SHP77 treated with DMSO at 0.1 percent for 48 hours (cell line): ENCODE results near the gene SH3RF3.

Experiments
- DNase-seq: peaks from one replicate; lab custom pipeline; 2025; lab: John Stamatoyannopoulos, UW

The SH3RF3 gene

DNA sequence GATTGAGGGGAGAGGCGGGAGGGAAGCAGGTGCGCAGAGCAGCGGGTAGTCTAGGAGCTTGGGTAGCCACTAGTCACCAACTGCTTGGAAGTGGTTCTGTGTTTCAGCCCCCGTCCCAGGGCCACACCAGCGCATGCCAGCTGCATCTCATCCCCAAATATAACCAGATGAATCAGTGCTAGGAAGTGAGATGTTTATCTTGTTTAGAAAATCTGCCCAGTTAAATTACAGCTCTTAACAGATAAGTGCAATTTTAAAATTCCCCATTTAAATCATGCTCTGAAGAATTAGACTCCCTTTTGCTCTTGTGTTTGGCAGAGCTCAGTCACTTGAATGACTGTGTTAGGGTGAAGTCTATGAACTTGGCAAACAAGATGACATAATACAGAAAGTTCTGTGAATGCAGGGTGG, 291.0 kb downstream of the SH3RF3 start:
- DNase-seq: no peak

- no peak for DNase-seq
Observed at GRCh38 chr2:109421101-109421500, 292.1 kb downstream of the SH3RF3 start.

DNA sequence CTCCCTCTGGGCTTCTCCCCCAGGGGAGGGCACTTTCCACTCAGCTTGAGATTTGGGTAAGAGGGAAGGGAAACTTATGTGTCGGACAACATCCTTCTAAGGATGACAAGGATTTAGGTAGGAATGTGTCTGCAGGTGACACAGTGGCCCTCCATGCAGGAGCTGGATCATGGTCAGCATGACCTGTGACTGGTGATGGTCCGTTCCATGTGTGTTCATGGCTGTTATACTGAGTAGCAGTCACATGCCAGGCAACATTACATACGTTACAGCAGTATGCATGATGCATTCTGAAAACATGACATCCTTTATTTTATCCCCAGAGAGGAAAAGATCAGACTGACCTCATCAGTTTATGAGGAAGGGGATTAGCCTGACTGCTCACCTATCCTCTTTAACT, 292.6 kb downstream of the SH3RF3 start:
- DNase-seq: no peak

- DNase-seq: no peak
Observed at GRCh38 chr2:109422071-109422757, 293.2 kb downstream of the SH3RF3 start.

GRCh38 chr2:109422758-109423500, 293.9 kb downstream of the SH3RF3 start:
- DNase-seq: no peak

DNA sequence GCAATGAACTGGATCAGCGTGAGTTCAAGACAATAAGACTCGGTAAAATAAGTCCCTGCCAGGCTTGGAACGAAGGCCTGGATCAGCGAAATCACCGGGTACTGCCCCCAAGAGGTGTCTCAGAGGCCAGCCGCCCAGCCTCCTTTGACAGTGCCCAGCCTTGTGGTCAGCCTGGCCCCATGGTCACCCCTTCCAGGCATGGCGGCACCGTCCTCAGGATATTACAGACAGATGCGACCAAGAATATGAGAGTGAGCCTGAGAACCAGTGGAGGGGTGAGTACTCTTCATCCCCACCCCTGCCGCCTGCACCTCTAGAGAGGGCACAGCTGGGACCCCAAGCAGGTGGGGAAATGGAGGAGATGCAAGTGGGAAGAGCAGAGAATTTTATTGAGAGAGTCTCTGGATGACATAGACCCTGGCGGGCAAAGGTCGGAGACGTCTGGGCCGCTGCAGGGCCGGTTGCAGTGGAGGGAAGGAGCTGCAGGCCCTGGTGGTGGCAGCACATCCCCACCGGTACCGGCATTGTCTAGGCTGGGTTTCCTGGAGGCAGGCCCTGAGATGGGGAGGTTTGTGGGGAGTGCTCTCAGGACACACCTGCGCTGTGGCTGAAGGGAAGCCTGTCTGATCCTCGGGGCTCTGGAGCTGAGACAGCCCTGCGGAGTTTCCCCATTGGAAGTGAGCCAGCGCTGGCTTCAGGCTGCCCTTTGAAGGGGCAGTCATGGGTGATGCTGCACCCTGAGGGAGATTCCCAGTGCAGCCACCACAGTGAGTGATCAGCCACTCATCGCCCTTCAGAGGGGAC, 294.8 kb downstream of the SH3RF3 start:
- no peak for DNase-seq

GRCh38 chr2:109425411-109425810, 296.4 kb downstream of the SH3RF3 start:
- no peak for DNase-seq

GRCh38 chr2:109427661-109428091, 298.7 kb downstream of the SH3RF3 start:
- DNase-seq: no peak

DNA sequence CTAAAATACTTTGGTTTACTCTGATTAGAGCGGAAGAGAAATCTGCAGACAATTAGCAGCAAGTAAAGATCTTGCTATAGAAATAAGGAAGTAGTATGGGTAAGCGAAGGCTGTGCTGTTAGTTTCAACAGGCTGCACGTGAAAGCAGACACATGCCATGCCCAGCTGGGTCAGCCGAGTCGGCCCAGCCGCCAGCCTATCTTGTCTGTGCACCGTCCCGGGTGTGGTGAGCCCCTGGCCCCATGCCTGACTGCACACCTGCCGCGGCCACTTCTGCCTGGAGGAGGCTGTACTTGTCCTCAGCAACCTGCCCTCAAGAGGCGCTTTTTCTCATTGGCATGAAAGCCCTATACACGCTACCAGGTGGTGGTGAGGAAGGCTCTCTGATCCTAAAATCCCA, 299.3 kb downstream of the SH3RF3 start:
- DNase-seq: no peak

DNA sequence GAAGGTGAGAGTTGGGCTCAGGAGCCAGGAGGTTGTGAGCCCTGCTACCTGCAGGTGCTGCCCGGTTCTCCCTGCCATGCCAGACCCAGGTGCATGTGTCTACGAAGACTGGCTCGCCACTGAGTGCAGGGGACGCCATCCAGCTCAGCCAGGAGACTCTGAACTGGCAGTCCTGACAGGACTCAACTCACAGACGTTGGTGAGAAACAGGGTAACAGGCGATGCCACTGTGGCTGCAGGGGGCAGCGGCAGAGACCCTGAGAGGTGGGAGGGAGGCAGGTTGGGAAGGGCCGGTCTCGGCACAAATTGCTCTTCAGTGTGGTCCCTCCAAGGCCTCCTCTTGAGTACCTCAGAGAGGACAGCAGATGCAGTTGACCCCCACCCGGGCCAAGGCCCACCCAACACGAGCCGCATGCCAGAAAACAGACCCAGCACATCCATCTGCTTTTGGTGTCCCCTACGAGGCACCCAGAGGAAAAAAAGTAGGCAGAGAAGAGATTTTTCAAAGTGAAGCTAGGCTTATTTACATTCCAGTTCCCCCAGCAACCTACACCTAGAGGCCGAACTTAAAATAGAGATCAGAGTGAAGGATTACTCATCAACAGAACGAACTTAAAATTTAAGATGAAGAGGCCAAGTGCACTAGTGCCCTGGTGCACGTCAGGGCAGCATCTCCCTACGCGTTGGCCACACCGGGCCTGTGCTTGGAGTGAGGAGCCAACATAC, 300.0 kb downstream of the SH3RF3 start:
- no peak for DNase-seq

DNA sequence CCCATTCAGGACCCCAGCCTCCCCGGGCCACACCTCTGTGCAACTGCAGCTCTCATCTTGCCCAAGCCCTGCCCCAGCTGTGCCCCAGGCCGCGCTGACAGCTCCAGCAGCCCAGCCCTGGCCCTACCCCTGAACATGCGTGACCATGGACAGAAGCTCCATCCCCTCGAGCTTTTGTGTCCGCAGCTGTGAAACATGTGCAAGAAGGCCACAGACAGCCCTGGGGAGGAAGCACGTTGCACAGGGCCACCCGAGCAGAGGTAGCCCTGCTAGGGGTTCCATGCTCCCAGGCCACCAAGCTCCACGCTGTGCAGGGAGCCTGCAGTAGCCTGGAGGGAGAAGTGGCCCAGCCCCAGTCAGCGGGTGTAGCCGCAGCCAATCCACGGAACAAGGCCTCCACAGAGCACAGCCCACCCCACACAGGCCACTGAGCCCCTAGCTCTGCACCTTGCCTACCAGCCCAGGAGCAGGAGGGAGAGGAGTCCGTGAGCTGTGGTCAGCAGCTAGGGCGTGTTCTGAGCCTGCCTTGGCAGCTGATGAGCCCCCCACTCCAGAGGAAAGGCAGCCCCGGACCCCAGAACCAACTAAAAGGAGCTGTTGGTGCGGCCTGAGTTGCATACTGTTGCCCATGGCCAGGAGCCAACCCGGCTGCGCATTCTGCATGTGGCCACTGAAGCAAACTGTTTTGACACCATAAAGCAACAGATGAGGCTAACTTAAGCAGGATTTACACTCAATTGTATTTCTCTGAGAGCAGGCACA, 300.7 kb downstream of the SH3RF3 start:
- no peak for DNase-seq

GRCh38 chr2:109430329-109430636, 301.3 kb downstream of the SH3RF3 start:
- no peak for DNase-seq

DNA sequence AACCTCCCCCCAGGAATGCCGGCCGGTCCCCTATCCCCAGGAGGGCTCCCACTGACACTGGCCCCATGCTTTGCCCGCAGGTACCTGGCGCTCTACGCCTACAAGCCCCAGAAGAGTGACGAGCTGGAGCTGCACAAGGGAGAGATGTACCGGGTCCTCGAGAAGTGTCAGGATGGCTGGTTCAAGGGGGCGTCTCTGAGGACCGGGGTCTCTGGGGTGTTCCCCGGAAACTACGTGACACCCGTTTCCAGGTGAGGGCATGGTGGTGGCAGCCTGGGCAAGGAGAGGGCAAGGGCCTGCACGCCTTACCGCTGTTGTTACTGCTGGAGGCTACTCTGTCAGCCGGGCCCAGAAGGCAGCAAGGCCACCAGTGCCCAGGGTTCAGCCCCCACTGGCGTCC, 303.4 kb downstream of the SH3RF3 start:
- no peak for DNase-seq

DNA sequence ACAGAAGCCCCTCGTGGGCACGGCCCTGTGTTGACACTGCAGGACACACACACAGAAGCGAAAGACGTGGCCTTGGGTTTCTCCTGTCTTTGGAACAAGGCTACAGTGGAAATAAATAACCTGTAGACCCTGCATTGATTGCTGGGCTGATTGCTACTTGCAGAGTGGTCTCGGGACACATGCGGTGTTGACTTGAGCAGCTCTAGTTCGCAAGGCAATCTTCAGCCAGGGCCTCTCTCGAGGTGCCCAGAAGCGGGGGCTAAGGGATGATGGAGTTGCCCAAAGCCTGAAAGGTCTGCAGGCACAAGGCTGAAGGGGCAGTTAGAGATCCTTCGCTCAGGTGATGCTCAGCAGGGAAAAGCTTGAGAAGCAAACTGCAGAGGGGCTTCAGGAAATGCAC, 304.5 kb downstream of the SH3RF3 start:
- no peak for DNase-seq

DNA sequence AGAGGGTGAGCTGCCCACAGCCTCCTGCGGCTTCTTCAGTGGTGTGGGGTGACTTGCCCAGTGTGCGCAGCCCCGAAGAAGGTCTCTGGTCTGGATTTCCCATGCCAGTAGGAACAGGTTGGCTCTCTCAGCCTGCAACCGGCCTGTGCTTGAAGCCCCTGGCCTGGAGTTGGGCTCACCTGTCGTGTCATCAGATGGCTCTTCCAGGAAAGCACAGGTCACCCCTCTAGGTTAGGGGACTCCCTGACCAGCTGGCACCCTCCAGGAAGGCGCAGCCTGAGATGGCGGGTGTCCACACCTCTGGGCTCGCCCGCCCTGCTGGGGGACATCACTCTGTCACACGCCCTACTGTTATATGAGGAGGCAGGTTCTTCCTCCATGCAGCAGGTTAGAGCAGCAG, 304.9 kb downstream of the SH3RF3 start:
- DNase-seq: no peak

DNA sequence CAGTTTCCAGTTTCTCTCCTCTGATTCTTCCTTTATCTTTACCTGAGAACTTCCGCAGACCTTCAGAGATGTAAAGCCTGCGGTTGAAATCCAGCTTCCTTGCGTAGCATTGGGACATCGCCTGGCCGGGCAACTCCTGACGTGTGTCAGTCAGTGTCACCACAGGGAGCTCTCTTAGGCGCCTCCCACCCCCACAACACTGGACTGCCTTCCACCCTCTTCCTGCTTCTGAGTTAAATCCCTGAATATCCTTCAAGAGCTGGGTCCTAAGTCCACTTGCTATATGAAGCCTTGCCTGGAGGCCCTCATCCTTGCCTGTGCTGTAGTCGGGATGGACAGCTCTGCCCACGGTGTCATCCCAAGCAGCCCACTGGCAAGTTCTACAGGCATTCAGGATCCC, 305.3 kb downstream of the SH3RF3 start:
- DNase-seq: no peak

DNA sequence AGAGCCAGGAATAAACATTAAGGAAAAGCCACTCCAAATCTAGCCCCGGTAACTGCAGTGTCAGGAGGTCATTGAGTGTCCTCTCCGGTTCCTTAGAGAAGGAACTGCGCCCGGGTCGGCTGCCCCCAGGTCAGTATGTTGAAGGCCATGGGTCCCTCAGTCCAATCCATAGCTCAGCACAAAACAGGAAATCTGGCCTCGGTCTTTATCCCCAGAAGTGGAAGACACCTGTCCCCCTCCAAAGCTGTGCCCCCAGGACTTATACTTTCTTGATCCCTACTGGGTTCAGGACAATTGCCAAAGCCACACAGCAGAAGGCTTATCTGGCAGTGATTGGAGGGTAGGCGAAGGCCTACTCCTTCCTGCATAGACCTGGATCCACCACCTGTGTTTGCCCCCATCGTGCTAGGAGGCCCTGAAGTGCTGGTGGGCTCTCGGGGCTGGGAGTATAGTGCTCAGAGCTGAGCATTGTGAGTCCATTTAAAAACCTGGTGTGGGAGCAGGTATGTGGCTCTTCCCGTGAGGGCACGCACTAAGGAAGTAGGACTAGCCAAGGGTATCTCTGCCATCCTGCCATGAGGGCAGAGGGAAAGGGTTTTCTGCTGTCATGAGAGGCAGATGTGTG, 306.2 kb downstream of the SH3RF3 start:
- DNase-seq: no peak

DNA sequence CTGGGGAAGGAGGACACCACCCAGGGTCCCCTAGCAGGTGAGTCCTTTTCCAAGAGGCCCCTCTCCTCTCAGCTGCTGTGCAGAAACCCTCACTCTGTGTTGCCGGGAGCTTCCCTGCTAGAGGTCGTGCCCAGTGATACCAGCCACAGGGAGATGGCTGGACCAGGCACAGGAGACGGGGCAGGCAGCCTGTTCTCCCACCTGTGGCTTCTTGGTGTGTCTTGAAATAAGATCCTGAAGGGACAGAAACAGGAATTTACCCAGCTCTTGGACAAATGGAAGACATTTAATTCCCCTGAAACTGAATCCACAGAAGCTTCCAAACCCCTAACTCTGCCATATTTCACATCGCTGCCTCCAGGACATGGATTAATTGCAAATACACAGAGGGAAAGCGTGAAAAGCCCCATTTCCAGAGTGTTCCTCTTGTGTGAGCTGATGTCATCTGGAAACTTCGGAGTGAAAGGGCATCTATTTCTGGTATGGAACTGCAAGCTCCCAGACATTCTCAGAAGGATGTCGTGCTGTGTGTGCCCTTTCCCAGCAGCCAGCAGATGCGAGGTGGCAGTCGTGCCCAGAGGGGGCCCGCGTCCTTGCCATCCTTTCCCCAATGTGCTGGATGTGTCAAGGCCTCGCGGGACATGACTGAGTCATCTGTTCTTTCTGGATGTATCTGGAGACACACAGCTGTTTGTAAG, 307.0 kb downstream of the SH3RF3 start:
- no peak for DNase-seq

GRCh38 chr2:109436610-109437225, 307.7 kb downstream of the SH3RF3 start:
- no peak for DNase-seq
